ENCODE measurements around the gene IFNA2.

The IFNA2 gene

GRCh38 chr9:21362287-21362686, 22.9 kb downstream of the IFNA2 start:
- no peak for TF ChIP-seq CTCF (IDR thresholded peaks at IDR 0.05)

GRCh38 chr9:21357479-21358460, 27.4 kb downstream of the IFNA2 start:
- no peak for TF ChIP-seq CTCF (IDR thresholded peaks at IDR 0.05)

GRCh38 chr9:21350787-21351186, 34.4 kb downstream of the IFNA2 start, which contains the start of gene IFNA6:
Gene IFNA6 (minus strand): TSS chr9:21350887. CDS start chr9:21350887, 0 bp downstream.
- TF ChIP-seq CTCF (IDR thresholded peaks at IDR 0.05): no peak

- no peak for TF ChIP-seq CTCF (IDR thresholded peaks at IDR 0.05)
Observed at GRCh38 chr9:21348430-21348970, 36.7 kb downstream of the IFNA2 start.

GRCh38 chr9:21340735-21341134, 44.5 kb downstream of the IFNA2 start:
- TF ChIP-seq CTCF (IDR thresholded peaks at IDR 0.05): no peak

GRCh38 chr9:21336457-21336856, 48.7 kb downstream of the IFNA2 start:
- no peak for TF ChIP-seq CTCF (IDR thresholded peaks at IDR 0.05)

GRCh38 chr9:21334701-21335632, 50.2 kb downstream of the IFNA2 start, which contains the start of gene KLHL9:
Gene KLHL9 (minus strand): TSS chr9:21335404. CDS start chr9:21334859, 545 bp downstream.
- TF ChIP-seq CTCF (IDR thresholded peaks at IDR 0.05): no peak
